ENCODE data around the gene FBXL7. TPM values are rescaled to one million over a fixed set of nuclear protein-coding genes. Genes with fewer than 3 reads are reported as not detected.

FBXL7 gene
- total and polyA plus RNA-seq, 7 experiments from 2014 or later = not detected

GRCh38 chr5:15627109-15627508, 127.1 kb downstream of the FBXL7 start:
- no peaks in the 10 kb centered on the region for H3K4me1 ChIP-seq (ENCODE audit: control insufficient read depth in 2 of 2, insufficient read depth in 2 of 2, low read length in 2 of 2)
- no peaks in the 10 kb centered on the region for H3K9me3 ChIP-seq (ENCODE audit: control insufficient read depth in 2 of 3, low read length in 3 of 3)
- intact Hi-C loops (cut with micrococcal nuclease) = no loop called here
- H3K4me1 Mint-ChIP-seq = no peaks in the 10 kb centered on the region
- POLR2A ChIA-PET = no interaction called here
- DNase-seq (no peak), ATAC-seq (no peak)
- no peak overlapping the region for H3K4me3 ChIP-seq (ENCODE audit: low read length)
- H3K36me3 ChIP-seq (ENCODE audit: control insufficient read depth in 2 of 3, insufficient read depth in 3 of 3, low read length in 3 of 3) = no peaks in the 10 kb centered on the region
- no peak overlapping the region for H3K27ac ChIP-seq (ENCODE audit: low read depth, low read length)
- H3K27me3 Mint-ChIP-seq = no peaks in the 10 kb centered on the region
- no peak overlapping the region for H3K4me3 Mint-ChIP-seq
- H3K9me3 Mint-ChIP-seq = peaks cover 0 to 13% (median 0%) of the 10 kb centered on the region in 11 donors
- H3K27ac Mint-ChIP-seq = no peak overlapping the region
- H3K27me3 ChIP-seq (ENCODE audit: control insufficient read depth in 2 of 2, insufficient read depth in 2 of 2, low read length in 2 of 2) = no peaks in the 10 kb centered on the region
- H3K36me3 Mint-ChIP-seq = no peaks in the 10 kb centered on the region
- CTCF ChIA-PET = no interaction called here

- intact Hi-C loops (cut with micrococcal nuclease) = no loop called here
- CTCF ChIA-PET = no interaction called here
These were observed 127.7 kb downstream of the FBXL7 start for GRCh38 chr5:15627647-15628046.

GRCh38 chr5:15630441-15630840, 130.5 kb downstream of the FBXL7 start:
- Mint-ChIP-seq H3K4me1 (no peaks in the 10 kb centered on the region), H3K27ac (no peak overlapping the region), H3K9me3 (peaks cover 0 to 5% (median 1%) of the 10 kb centered on the region in 11 donors), H3K27me3 (no peaks in the 10 kb centered on the region), H3K4me3 (no peak overlapping the region), H3K36me3 (no peaks in the 10 kb centered on the region)
- DNase-seq = no peak
- Histone ChIP-seq H3K4me3 (ENCODE audit: low read length) (no peak overlapping the region), H3K36me3 (ENCODE audit: control insufficient read depth in 2 of 3, insufficient read depth in 3 of 3, low read length in 3 of 3) (no peaks in the 10 kb centered on the region), H3K4me1 (ENCODE audit: control insufficient read depth in 2 of 2, insufficient read depth in 2 of 2, low read length in 2 of 2) (no peaks in the 10 kb centered on the region), H3K9me3 (ENCODE audit: control insufficient read depth in 2 of 3, low read length in 3 of 3) (no peaks in the 10 kb centered on the region), H3K27me3 (ENCODE audit: control insufficient read depth in 2 of 2, insufficient read depth in 2 of 2, low read length in 2 of 2) (no peaks in the 10 kb centered on the region), H3K27ac (ENCODE audit: low read depth, low read length) (no peak overlapping the region)
- intact Hi-C loops (cut with micrococcal nuclease) = no loop called here
- ChIA-PET CTCF (interaction anchor here (0.6 kb wide), 1 partner anchor 12 kb away, joined by 3 read pairs; no protein-coding TSS in a partner anchor), POLR2A (no interaction called here)
- no peak for ATAC-seq

More at GRCh38 chr5:15627647-15628046, 127.7 kb downstream of the FBXL7 start:
- POLR2A ChIA-PET = no interaction called here
- Histone ChIP-seq H3K9me3 (ENCODE audit: control insufficient read depth in 2 of 3, low read length in 3 of 3) (no peaks in the 10 kb centered on the region), H3K36me3 (ENCODE audit: control insufficient read depth in 2 of 3, insufficient read depth in 3 of 3, low read length in 3 of 3) (no peaks in the 10 kb centered on the region), H3K4me3 (ENCODE audit: low read length) (no peak overlapping the region), H3K27ac (ENCODE audit: low read depth, low read length) (no peak overlapping the region), H3K4me1 (ENCODE audit: control insufficient read depth in 2 of 2, insufficient read depth in 2 of 2, low read length in 2 of 2) (no peaks in the 10 kb centered on the region), H3K27me3 (ENCODE audit: control insufficient read depth in 2 of 2, insufficient read depth in 2 of 2, low read length in 2 of 2) (no peaks in the 10 kb centered on the region)
- DNase-seq (no peak), ATAC-seq (no peak)
- Mint-ChIP-seq H3K4me1 (no peaks in the 10 kb centered on the region), H3K27ac (no peak overlapping the region), H3K36me3 (no peaks in the 10 kb centered on the region), H3K9me3 (peaks cover 0 to 13% (median 0%) of the 10 kb centered on the region in 11 donors), H3K4me3 (no peak overlapping the region), H3K27me3 (no peaks in the 10 kb centered on the region)

DNA sequence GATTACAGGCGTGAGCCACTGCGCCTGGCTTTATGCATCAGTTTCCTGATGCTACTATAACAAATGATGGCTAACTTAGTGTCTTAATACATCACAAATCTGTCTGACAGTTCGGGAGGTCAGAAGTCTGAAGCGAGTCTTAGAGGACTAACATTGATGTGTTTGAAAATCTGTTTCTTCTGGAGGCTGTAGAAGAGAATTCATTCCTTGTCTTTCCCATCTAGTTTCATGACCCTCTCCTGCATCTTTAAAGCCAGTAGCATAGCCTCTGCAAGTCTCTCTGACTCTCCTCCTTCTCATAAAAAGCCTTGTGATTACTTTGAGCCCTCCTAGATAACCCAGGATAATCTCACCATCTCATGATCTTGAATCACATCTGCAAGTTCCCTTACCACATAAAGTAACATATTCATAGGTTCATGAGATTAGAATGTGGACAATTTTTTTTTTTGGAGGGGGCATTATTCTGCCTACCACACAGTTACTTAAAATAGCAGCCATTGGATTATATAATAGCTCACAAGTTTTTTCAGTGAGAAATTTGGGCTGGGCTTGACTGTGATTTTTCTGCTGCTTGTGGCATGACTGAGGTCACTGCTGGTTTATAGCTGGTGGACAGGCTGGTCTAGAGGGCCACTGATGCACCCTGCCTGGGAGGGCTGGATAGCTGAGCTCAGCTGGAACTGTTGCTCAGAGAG, 134.8 kb downstream of the FBXL7 start:
- ChIA-PET POLR2A (no interaction called here), CTCF (no interaction called here)
- H3K36me3 Mint-ChIP-seq = no peaks in the 10 kb centered on the region
- no peaks in the 10 kb centered on the region for H3K36me3 ChIP-seq (ENCODE audit: control insufficient read depth in 2 of 3, insufficient read depth in 3 of 3, low read length in 3 of 3)
- peaks cover 0 to 7% (median 3%) of the 10 kb centered on the region in 11 donors for H3K9me3 Mint-ChIP-seq
- H3K27ac ChIP-seq (ENCODE audit: low read depth, low read length) = no peak overlapping the region
- intact Hi-C loops (cut with micrococcal nuclease) = no loop called here
- ATAC-seq = no peak
- H3K4me3 Mint-ChIP-seq = no peak overlapping the region
- H3K27me3 Mint-ChIP-seq = no peaks in the 10 kb centered on the region
- H3K4me3 ChIP-seq (ENCODE audit: low read length) = no peak overlapping the region
- no peak for DNase-seq
- no peaks in the 10 kb centered on the region for H3K27me3 ChIP-seq (ENCODE audit: control insufficient read depth in 2 of 2, insufficient read depth in 2 of 2, low read length in 2 of 2)
- no peak overlapping the region for H3K27ac Mint-ChIP-seq
- H3K9me3 ChIP-seq (ENCODE audit: control insufficient read depth in 2 of 3, low read length in 3 of 3) = no peaks in the 10 kb centered on the region
- H3K4me1 ChIP-seq (ENCODE audit: control insufficient read depth in 2 of 2, insufficient read depth in 2 of 2, low read length in 2 of 2) = no peaks in the 10 kb centered on the region
- no peaks in the 10 kb centered on the region for H3K4me1 Mint-ChIP-seq

GRCh38 chr5:15635289-15635616, 135.3 kb downstream of the FBXL7 start:
- H3K36me3 Mint-ChIP-seq = no peaks in the 10 kb centered on the region
- Histone ChIP-seq H3K4me1 (ENCODE audit: control insufficient read depth in 2 of 2, insufficient read depth in 2 of 2, low read length in 2 of 2) (no peaks in the 10 kb centered on the region), H3K4me3 (ENCODE audit: low read length) (no peak overlapping the region), H3K36me3 (ENCODE audit: control insufficient read depth in 2 of 3, insufficient read depth in 3 of 3, low read length in 3 of 3) (no peaks in the 10 kb centered on the region), H3K27ac (ENCODE audit: low read depth, low read length) (no peak overlapping the region), H3K9me3 (ENCODE audit: control insufficient read depth in 2 of 3, low read length in 3 of 3) (no peaks in the 10 kb centered on the region), H3K27me3 (ENCODE audit: control insufficient read depth in 2 of 2, insufficient read depth in 2 of 2, low read length in 2 of 2) (no peaks in the 10 kb centered on the region)
- ATAC-seq (no peak), DNase-seq (no peak)
- H3K4me1 Mint-ChIP-seq = no peaks in the 10 kb centered on the region
- peaks cover 0 to 7% (median 3%) of the 10 kb centered on the region in 11 donors for H3K9me3 Mint-ChIP-seq
- no peak overlapping the region for H3K4me3 Mint-ChIP-seq
- ChIA-PET POLR2A (no interaction called here), CTCF (no interaction called here)
- no peak overlapping the region for H3K27ac Mint-ChIP-seq
- intact Hi-C loops (cut with micrococcal nuclease) = no loop called here
- H3K27me3 Mint-ChIP-seq = no peaks in the 10 kb centered on the region

- no peaks in the 10 kb centered on the region for H3K36me3 ChIP-seq (ENCODE audit: control insufficient read depth in 2 of 3, insufficient read depth in 3 of 3, low read length in 3 of 3)
- peaks cover 0 to 11% (median 5%) of the 10 kb centered on the region in 11 donors for H3K9me3 Mint-ChIP-seq
- H3K27ac ChIP-seq (ENCODE audit: low read depth, low read length) = no peak overlapping the region
- no peaks in the 10 kb centered on the region for H3K4me1 ChIP-seq (ENCODE audit: control insufficient read depth in 2 of 2, insufficient read depth in 2 of 2, low read length in 2 of 2)
- no peak overlapping the region for H3K27ac Mint-ChIP-seq
- no peaks in the 10 kb centered on the region for H3K4me1 Mint-ChIP-seq
- no peaks in the 10 kb centered on the region for H3K36me3 Mint-ChIP-seq
- H3K9me3 ChIP-seq (ENCODE audit: control insufficient read depth in 2 of 3, low read length in 3 of 3) = no peaks in the 10 kb centered on the region
- no peak overlapping the region for H3K4me3 Mint-ChIP-seq
- DNase-seq (no peak), ATAC-seq (no peak)
- intact Hi-C loops (cut with micrococcal nuclease) = no loop called here
- no peaks in the 10 kb centered on the region for H3K27me3 ChIP-seq (ENCODE audit: control insufficient read depth in 2 of 2, insufficient read depth in 2 of 2, low read length in 2 of 2)
- no peak overlapping the region for H3K4me3 ChIP-seq (ENCODE audit: low read length)
- H3K27me3 Mint-ChIP-seq = no peaks in the 10 kb centered on the region
- ChIA-PET POLR2A (no interaction called here), CTCF (no interaction called here)
These were observed 137.4 kb downstream of the FBXL7 start for GRCh38 chr5:15637345-15637744.

- no peak overlapping the region for H3K4me3 Mint-ChIP-seq
- no peaks in the 10 kb centered on the region for H3K27me3 Mint-ChIP-seq
- no peak overlapping the region for H3K27ac Mint-ChIP-seq
- H3K36me3 Mint-ChIP-seq = no peaks in the 10 kb centered on the region
- ATAC-seq (no peak), DNase-seq (no peak)
- no peaks in the 10 kb centered on the region for H3K4me1 Mint-ChIP-seq
- Histone ChIP-seq H3K36me3 (ENCODE audit: control insufficient read depth in 2 of 3, insufficient read depth in 3 of 3, low read length in 3 of 3) (no peaks in the 10 kb centered on the region), H3K9me3 (ENCODE audit: control insufficient read depth in 2 of 3, low read length in 3 of 3) (no peaks in the 10 kb centered on the region), H3K4me1 (ENCODE audit: control insufficient read depth in 2 of 2, insufficient read depth in 2 of 2, low read length in 2 of 2) (no peaks in the 10 kb centered on the region), H3K4me3 (ENCODE audit: low read length) (no peak overlapping the region), H3K27me3 (ENCODE audit: control insufficient read depth in 2 of 2, insufficient read depth in 2 of 2, low read length in 2 of 2) (no peaks in the 10 kb centered on the region), H3K27ac (ENCODE audit: low read depth, low read length) (no peak overlapping the region)
- ChIA-PET CTCF (no interaction called here), POLR2A (no interaction called here)
- intact Hi-C loops (cut with micrococcal nuclease) = no loop called here
- H3K9me3 Mint-ChIP-seq = peaks cover 0 to 11% (median 5%) of the 10 kb centered on the region in 11 donors
These were observed 137.9 kb downstream of the FBXL7 start for GRCh38 chr5:15637886-15638285.

Measured in naive thymus-derived CD4-positive, alpha-beta T cell (primary cell).